AG20443 (cell line): Measurements from ENCODE around the gene ZNF66.
A peak's percentile ranks its signal among the peaks of the same experiment; 100 is the strongest.
"Not testable (repeated sequence)": the region's sequence is repeated elsewhere in the genome, so short reads cannot be mapped to it uniquely, and the experiment has no call there.

Experiments used
- DNase-seq: peaks from one replicate; pipeline ENCODE4 v3.0.0; 2012; ENCODE audit warnings: low spot score, mixed read lengths

ZNF66 gene

GRCh38 chr19:20776083-20777076 lies at the start of gene ZNF66:
Gene ZNF66, plus strand, starts transcription at chr19:20776304. Its CDS starts 144 bp downstream, at chr19:20776448.
- DNase-seq = peak; percentile 94

GRCh38 chr19:20750169-20750568 lies 25.9 kb upstream of the ZNF66 start:
- not testable (repeated sequence) for DNase-seq

- DNase-seq = not testable (repeated sequence)
Measured at GRCh38 chr19:20752291-20752690, 23.8 kb upstream of the ZNF66 start.

GRCh38 chr19:20769225-20769736 lies 6.8 kb upstream of the ZNF66 start:
- not testable (repeated sequence) for DNase-seq

DNA sequence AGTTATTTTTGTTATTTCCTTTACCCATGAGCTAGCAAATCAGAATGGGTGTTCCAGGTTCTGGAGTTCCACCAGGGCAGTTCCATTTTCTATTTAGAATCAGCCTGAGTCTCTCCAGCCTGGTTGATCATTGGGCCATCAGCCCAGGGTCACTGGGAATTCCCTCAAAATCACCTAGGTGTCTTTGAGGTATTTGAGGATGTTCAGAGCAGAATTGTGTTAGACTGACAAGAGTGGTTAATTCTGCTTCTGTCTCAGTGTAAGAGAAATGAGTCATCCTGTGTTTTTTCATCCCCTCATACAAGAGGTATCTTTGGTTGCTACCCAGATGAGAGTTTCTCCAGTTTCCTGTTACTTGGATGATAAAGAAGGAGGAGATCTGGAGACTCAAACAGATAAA lies 11.7 kb downstream of the ZNF66 start:
- DNase-seq = no peak

DNA sequence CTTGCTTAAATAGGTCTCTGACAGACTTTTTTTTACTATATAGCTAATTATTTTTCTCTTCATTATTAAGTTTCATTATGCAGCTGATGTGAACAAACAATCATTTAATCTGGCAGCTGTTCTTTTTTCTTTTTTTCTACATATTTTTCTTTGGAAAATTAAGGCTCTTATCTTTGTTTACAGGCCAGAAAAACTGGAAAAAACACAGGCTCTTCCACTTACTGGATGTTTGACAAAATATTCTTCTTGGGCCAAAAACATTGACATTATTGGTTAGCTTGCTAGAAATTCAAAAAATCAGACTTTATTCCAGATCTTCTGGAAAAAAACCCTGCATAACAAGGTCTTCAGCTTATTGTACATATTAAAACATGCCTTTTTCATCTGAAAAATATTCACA lies 15.7 kb downstream of the ZNF66 start:
- DNase-seq = no peak

DNA sequence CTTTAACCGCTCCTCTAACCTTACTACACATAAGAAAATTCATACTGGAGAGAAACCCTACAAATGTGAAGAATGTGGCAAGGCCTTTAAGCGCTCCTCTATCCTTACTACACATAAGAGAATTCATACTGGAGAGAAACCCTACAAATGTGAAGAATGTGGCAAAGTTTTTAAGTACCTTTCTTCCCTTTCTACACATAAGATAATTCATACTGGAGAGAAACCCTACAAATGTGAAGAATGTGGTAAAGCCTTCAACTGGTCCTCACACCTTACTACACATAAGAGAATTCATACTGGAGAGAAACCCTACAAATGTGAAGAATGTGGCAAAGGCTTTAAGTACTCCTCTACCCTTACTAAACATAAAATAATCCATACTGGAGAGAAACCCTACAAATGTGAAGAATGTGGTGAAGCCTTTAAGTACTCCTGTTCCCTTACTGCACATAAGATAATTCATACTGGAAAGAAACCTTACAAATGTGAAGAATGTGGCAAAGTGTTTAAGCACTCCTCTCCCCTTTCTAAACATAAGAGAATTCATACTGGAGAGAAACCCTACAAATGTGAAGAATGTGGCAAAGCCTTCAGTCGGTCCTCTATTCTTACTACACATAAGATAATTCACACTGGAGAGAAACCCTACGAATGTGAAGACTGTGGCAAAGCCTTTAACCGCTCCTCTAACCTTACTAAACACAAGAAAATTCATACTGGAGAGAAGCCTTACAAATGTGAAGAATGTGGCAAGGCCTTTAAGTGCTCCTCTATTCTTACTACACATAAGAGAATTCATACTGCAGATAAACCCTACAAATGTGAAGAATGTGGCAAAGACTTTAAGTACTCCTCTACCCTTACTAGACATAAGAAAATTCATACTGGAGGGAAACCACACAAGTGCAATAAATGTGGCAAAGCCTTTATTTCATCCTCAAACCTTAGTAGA lies 30.5 kb downstream of the ZNF66 start:
- DNase-seq = not testable (repeated sequence)

GRCh38 chr19:20840371-20840770 lies 64.3 kb downstream of the ZNF66 start:
- no peak for DNase-seq
